GM12874 (cell line): ENCODE results near the gene SAFB.

Source experiments
- TF ChIP-seq, protein P1 (sequence below): IDR thresholded peaks from 2 replicates; pipeline ENCODE4 v1.5.1; 2011; ENCODE audit warnings: low read depth, mild to moderate bottlenecking, control low read depth, low read length, moderate library complexity; ENCODE audit not compliant: insufficient read depth

Gene SAFB

DNA sequence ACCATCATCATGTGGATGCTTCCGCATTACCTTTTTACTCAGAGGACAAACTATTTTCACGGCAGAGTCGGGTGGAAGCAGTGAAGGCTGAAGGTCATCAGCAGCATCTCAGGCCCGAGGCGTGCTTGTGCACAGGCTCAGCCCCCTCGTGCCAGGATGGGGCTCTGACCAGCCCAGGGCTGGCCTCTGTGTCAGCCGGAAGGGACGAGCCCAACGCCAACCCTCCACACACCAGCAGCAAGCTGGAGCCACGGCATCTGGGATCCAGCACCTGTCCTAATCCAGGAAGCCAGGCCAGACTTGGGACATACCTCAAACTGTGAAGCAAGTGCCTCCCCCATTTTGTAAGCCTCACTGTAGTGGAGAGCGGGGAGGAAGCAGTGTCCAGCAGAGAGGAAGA is 46.3 kb downstream of the SAFB start:
- TF ChIP-seq, protein P1, sequence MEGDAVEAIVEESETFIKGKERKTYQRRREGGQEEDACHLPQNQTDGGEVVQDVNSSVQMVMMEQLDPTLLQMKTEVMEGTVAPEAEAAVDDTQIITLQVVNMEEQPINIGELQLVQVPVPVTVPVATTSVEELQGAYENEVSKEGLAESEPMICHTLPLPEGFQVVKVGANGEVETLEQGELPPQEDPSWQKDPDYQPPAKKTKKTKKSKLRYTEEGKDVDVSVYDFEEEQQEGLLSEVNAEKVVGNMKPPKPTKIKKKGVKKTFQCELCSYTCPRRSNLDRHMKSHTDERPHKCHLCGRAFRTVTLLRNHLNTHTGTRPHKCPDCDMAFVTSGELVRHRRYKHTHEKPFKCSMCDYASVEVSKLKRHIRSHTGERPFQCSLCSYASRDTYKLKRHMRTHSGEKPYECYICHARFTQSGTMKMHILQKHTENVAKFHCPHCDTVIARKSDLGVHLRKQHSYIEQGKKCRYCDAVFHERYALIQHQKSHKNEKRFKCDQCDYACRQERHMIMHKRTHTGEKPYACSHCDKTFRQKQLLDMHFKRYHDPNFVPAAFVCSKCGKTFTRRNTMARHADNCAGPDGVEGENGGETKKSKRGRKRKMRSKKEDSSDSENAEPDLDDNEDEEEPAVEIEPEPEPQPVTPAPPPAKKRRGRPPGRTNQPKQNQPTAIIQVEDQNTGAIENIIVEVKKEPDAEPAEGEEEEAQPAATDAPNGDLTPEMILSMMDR, result no peak

DNA sequence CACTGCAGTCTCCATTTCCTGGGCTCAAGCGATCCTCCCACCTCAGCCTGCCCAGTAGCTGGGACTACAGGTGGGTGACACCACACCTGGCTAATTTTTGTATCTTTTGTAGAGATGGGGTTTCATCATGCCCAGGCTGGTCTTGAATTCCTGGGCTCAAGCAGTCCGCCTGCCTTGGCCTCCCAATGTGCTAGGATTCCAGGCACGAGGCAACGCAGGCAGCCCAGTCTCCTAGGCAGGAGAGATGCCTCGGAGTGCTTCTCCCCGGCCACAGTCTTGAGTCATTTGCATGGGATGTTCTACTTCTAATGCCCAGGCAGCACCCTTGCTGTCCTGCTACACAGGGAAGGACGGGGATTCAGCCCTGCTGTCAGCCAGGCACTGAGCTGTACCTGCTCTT is 48.7 kb downstream of the SAFB start:
- TF ChIP-seq, protein P1, result no peak

DNA sequence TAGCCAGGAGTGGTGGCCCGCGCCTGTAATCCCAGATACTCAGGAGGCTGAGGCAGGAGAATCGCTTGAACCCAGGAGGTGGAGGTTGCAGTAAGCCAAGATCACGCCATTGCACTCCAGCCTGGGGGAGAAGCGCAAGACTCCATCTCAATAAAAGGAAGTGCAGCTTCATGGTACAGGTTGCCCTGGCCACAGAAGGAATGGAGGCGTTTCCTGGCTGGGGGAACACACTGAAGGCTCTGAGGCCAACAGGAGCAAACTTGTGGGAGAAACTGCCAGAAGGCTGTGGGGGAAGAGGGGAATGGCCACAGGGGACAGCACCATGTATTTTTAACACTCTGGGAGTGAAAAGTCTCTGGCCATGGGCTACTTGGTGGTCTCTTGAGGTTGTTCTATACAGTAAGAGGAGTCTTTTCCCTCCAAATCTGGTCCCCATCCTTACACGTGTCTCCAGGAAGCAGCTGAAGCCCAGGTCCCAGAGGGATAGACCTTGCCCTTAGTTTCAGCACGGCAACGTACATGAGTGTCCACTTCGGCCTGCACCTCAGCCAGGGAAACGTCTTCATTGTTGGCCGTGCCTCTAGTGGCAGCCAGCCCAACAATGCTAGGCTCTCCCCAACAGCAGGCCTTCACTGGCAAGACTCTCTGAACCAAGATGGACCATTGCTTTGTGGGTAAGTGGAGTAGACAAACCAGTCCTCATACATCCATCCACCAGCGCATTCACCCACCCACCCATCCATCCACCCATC is 50.0 kb downstream of the SAFB start:
- TF ChIP-seq, protein P1, result no peak

DNA sequence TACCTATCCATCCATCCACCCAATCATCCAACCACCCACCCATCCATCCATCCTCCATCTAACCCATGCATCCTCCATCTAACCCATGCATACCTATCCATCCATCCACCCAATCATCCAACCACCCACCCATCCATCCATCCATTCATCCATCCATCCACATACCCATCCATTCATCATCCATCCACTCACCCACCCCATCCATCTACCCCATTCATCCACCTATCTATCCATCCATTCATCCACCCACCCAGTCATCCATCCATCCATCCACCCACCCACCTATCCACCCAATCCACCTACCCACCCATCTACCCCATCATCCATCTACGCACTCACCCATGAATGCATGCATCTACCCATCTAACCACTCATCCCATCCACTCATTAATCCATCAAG is 50.9 kb downstream of the SAFB start:
- TF ChIP-seq, protein P1, result no peak

DNA sequence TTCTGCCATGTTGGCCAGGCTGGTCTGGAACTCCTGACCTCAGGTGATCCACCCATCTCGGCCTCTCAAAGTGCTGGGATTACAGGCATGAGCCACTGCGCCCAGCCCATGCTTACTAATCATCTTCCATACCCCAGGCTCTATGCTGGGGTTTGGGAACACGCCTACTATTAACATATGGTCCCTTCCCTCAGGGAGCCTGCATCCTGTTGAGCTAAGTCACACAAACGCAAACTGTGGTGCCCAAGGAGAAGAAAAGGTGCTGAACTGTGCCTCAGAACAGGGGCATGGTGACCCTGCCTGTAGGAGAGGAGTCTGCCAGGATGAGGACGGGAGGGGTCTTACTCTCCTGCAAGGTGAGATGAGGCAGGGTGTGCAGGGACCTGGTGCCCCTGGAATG is 51.8 kb downstream of the SAFB start:
- TF ChIP-seq, protein P1, result no peak

DNA sequence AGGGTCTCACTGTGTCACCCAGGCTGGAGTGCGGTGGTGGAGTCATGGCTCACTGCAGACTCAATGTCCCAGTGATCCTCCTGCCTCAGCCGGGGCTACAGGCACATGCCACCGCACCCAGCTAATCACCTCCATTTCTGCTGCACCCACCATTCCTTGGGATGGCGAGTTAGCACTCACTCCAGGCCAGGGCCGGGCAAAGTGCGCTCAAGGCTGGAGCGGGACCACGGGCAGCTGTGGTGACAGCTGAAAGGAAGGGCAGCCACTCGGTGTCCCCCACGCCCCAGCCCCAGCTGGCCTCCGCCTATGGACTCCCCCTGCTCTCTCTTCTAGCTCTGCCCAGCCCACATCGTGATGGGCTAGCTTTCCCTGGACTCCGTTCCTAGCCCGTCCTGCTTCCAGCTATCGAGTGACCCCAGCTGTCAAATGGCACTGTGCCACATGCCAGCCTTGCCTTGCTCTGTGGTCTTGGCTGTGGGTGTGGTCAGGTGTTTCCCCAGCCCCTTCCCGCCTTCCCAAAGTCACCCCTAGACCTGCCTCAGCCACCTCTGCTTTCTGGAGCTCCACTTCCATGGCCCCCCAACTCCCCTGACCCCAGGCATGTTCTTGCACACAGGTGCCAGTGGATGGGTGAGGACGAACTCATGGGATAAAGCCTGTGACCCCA is 53.4 kb downstream of the SAFB start:
- TF ChIP-seq, protein P1, result no peak

DNA sequence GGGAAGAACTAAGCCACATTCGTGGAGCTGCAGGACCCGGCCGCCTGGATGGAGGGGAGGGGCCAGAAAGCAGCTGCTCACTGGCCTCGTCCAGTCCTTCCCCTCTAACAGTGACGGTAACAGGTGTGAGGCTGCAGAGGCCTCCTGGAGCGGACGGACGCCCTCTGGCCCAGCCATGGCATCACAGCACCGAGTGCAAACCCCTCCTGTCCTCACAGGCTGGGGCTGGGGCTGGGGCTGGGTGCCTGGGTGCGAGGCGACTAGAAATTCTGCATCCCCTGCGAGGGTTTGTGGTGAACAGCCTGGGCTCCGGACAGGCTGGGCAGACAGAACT is 53.9 kb downstream of the SAFB start:
- TF ChIP-seq, protein P1, result no peak
